CD14-positive monocyte (primary cell): Measurements from ENCODE around the gene ITGA5. TPM values are rescaled to one million over a fixed set of nuclear protein-coding genes. Genes with fewer than 3 reads are reported as not detected.
A peak's percentile ranks its signal among the peaks of the same experiment; 100 is the strongest.

Experiments used
- DNase-seq, 3 donors: peaks; one replicate each; pipeline ENCODE4 v3.0.0-alpha.2; 2011 to 2022
- H2AFZ ChIP-seq: 2 replicates; pipeline ENCODE4 v1.6.0; 2012; ENCODE audit warnings: mild to moderate bottlenecking, low read depth, low read length, inconsistent platforms; ENCODE audit not compliant: insufficient read depth, poor library complexity, severe bottlenecking
- H3K27ac ChIP-seq, 2 donors: 1 replicate in 1 of 2; 2 replicates in 1 of 2; pipeline ENCODE4 v1.5.1; 2012 to 2013; ENCODE audit warnings: low read length in 2 of 2, control low read depth in 1 of 2, inconsistent platforms in 1 of 2, low read depth in 1 of 2, mild to moderate bottlenecking in 1 of 2
- H3K27me3 ChIP-seq, 2 donors: one replicate each; pipeline versions ENCODE4 v1.6.0 to v1.6.1; 2011 to 2013; ENCODE audit warnings: low read length in 2 of 2; ENCODE audit not compliant: control insufficient read depth in 2 of 2, insufficient read depth in 2 of 2
- H3K36me3 ChIP-seq, 2 donors: replicated peaks in 1 of 2; 1 replicate in 1 of 2; 2 replicates in 1 of 2; pipeline versions ENCODE4 v1.5.1 to v1.6.1; 2012 to 2013; ENCODE audit warnings: low read length in 2 of 2, control low read depth in 1 of 2, inconsistent platforms in 1 of 2, mild to moderate bottlenecking in 1 of 2; ENCODE audit not compliant: insufficient read depth in 2 of 2, control insufficient read depth in 1 of 2
- H3K4me1 ChIP-seq, 2 donors: 1 replicate in 1 of 2; 2 replicates in 1 of 2; pipeline versions ENCODE4 v1.5.1 to v1.6.1; 2012 to 2013; ENCODE audit warnings: low read length in 2 of 2, control low read depth in 1 of 2, inconsistent platforms in 1 of 2, mild to moderate bottlenecking in 1 of 2, moderate library complexity in 1 of 2; ENCODE audit not compliant: insufficient read depth in 2 of 2, control insufficient read depth in 1 of 2
- H3K4me2 ChIP-seq: replicated peaks from 2 replicates; pipeline ENCODE3; 2012; ENCODE audit warnings: low read length, moderate library complexity, mild to moderate bottlenecking; ENCODE audit not compliant: poor library complexity, severe bottlenecking; ENCODE audit errors: extremely low read depth
- H3K4me3 ChIP-seq, 3 experiments: fragments of 200-600 bp in 1 of 3; sonication (generic) in 1 of 3; replicated peaks in 1 of 3; 1 replicate in 2 of 3; 2 replicates in 1 of 3; pipeline ENCODE4 v1.5.1; 2011 to 2013; ENCODE audit warnings: low read length in 3 of 3, mild to moderate bottlenecking in 3 of 3, control low read depth in 2 of 3, low read depth in 2 of 3, inconsistent platforms in 1 of 3, moderate library complexity in 1 of 3
- H3K79me2 ChIP-seq: 2 replicates; pipeline ENCODE4 v1.6.0; 2012; ENCODE audit warnings: mild to moderate bottlenecking, control low read depth, inconsistent platforms, low read length, moderate library complexity; ENCODE audit not compliant: insufficient read depth
- H3K9ac ChIP-seq: 2 replicates; pipeline ENCODE4 v1.6.0; 2017; ENCODE audit warnings: low read length, mild to moderate bottlenecking; ENCODE audit not compliant: insufficient read depth, poor library complexity, severe bottlenecking
- H3K9me3 ChIP-seq, 2 donors: replicated peaks in 1 of 2; 1 replicate in 1 of 2; 2 replicates in 1 of 2; pipeline versions ENCODE4 v1.5.1 to v1.6.1; 2012 to 2013; ENCODE audit warnings: low read length in 2 of 2, control low read depth in 1 of 2; ENCODE audit not compliant: control insufficient read depth in 1 of 2, insufficient read depth in 1 of 2
- H4K20me1 ChIP-seq: 2 replicates; pipeline ENCODE4 v1.6.0; 2012; ENCODE audit warnings: mild to moderate bottlenecking, low read length, control low read depth, moderate library complexity; ENCODE audit not compliant: insufficient read depth
- H3K27ac Mint-ChIP-seq, 7 donors: one replicate each; pipeline ENCODE4 v1.8.0; 2020; ENCODE audit warnings: mild to moderate bottlenecking in 7 of 7, mixed read lengths in 7 of 7, moderate library complexity in 6 of 7, inconsistent platforms in 2 of 7
- H3K27me3 Mint-ChIP-seq, 3 donors: one replicate each; pipeline ENCODE4 v1.8.0; 2021 to 2022; ENCODE audit warnings: low read depth in 3 of 3, mild to moderate bottlenecking in 3 of 3, mixed read lengths in 3 of 3, moderate library complexity in 3 of 3, inconsistent platforms in 1 of 3
- H3K36me3 Mint-ChIP-seq, 2 donors: one replicate each; pipeline ENCODE4 v1.8.0; 2020; ENCODE audit warnings: mixed read lengths in 2 of 2, inconsistent platforms in 1 of 2, mild to moderate bottlenecking in 1 of 2
- H3K4me1 Mint-ChIP-seq: one replicate; pipeline ENCODE4 v1.8.0; 2020; ENCODE audit warnings: mild to moderate bottlenecking, mixed read lengths
- H3K4me3 Mint-ChIP-seq, 2 donors: one replicate each; pipeline ENCODE4 v1.8.0; 2020; ENCODE audit warnings: mild to moderate bottlenecking in 2 of 2, mixed read lengths in 2 of 2, moderate library complexity in 1 of 2
- H3K9me3 Mint-ChIP-seq, 7 donors: one replicate each; pipeline ENCODE4 v1.8.0; 2020 to 2022; ENCODE audit warnings: mixed read lengths in 7 of 7, mild to moderate bottlenecking in 6 of 7, moderate library complexity in 6 of 7, inconsistent platforms in 2 of 7
- WGBS: methylation state at CpG from one replicate; pipeline ENCODE4 v1.1.5; 2013; ENCODE audit warnings: missing lambda C conversion rate; ENCODE audit not compliant: insufficient coverage; 5-methylcytosine and 5-hydroxymethylcytosine counted together
- intact Hi-C, 2 donors: fragments of 100-400 bp; cut with micrococcal nuclease; formaldehyde crosslinking; loops; one replicate each; pipeline versions ENCODE4 v1.15.0 to v1.15.1; 2023
- polyA plus RNA-seq, 3 donors: library from polyadenylated mRNA; depleted of rRNA in 1 of 3; unstranded in 2 of 3; stranded (reverse) in 1 of 3; fragments of 300-500 nt in 2 of 3; fragments of >200 nt in 1 of 3; fragmentation: Illumina TruSeq in 2 of 3; gene quantifications; 1 replicate in 2 of 3; 2 replicates in 1 of 3; pipeline ENCODE4 v1.2.3, GENCODE V29; 2012 to 2021
- TF ChIP-seq, protein P1 (sequence below): fragments of 200-600 bp; IDR thresholded peaks from one replicate; pipeline ENCODE4 v1.8.0; 2022; ENCODE audit warnings: antibody characterized with exemption, mild to moderate bottlenecking

The ITGA5 gene
- polyA plus RNA-seq, 3 donors, result 85.5 to 142 (median 99.4) TPM

DNA sequence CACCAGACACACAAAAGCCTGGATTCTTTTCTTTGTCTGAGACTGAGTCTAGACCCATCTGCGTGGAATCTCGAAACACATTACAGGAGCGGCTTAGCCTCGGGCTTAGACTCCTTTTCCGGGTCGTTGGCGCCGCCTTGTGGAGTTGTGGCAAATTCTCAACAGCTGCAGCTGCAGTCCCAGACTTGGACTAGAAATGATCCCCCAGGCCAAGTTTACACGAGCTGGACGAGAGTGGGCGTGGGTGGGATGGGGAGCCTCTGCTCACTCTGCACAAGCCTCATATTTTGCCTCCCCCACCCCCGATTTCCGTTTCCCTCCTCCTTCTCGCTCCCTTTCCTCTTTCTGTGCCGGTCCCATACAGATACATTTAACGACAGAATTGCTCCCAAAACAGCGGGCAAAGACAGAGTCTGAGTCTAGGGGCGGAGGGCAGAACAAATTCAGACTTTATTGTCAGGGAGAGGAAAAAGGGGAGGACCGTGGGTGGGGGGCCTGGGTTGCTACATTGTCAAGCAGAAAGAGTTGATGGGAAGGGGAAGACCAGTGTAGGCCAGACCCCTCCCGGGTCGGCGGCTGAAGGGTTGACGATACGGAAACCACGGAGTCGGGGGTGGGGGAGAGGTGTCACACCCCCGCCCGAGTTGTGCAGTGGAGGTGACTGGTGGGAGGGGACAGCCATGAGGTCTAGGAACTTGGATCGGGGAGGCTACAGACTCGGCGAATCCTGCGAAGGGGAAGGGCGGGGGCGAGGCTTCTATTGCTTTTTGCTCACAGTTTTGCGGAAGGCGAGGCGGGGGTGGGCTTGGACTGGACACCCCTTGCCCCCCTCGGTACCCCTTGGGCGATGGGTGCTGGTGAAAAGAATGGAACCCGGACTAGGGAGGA is 50.1 kb downstream of the ITGA5 start:
- H3K36me3 Mint-ChIP-seq, result peaks cover 37 to 46% of the 10 kb centered on the region in 2 donors

More for the DNA sequence above, 50.1 kb downstream of the ITGA5 start:
- Histone ChIP-seq H3K27me3 (no peaks in the 10 kb centered on the region), H3K9ac (peak overlapping the region; percentile 39), H3K4me2 (peak overlapping the region; percentile 75), H2AFZ (no peak overlapping the region), H3K36me3 (peaks cover 40 to 48% of the 10 kb centered on the region in 2 donors), H3K9me3 (no peaks in the 10 kb centered on the region), H3K4me3 (peak overlapping the region in 2 of 3 experiments; percentile 5 to 66), H3K4me1 (peaks cover 57 to 72% of the 10 kb centered on the region in 2 donors), H4K20me1 (peaks cover 53% of the 10 kb centered on the region), H3K79me2 (peaks cover 3% of the 10 kb centered on the region), H3K27ac (peak overlapping the region; percentile 42 to 76)
- intact Hi-C loops, result loop anchor here (2.0 to 5.0 kb wide), 3 partner anchors 42 to 74 kb away; partner anchors contain the start of gene COPZ1 (in 1 of the 2)
- Mint-ChIP-seq H3K4me3 (peak overlapping the region; percentile 64 to 80), H3K27ac (peak overlapping the region; percentile 76 to 93 (median 86)), H3K27me3 (peaks cover 0 to 2% (median 2%) of the 10 kb centered on the region in 3 donors), H3K4me1 (peaks cover 72% of the 10 kb centered on the region), H3K9me3 (peaks cover 0 to 2% (median 0%) of the 10 kb centered on the region in 7 donors)
- DNase-seq, result peak; percentile 81 to 89 (median 83)
- TF ChIP-seq, protein P1, sequence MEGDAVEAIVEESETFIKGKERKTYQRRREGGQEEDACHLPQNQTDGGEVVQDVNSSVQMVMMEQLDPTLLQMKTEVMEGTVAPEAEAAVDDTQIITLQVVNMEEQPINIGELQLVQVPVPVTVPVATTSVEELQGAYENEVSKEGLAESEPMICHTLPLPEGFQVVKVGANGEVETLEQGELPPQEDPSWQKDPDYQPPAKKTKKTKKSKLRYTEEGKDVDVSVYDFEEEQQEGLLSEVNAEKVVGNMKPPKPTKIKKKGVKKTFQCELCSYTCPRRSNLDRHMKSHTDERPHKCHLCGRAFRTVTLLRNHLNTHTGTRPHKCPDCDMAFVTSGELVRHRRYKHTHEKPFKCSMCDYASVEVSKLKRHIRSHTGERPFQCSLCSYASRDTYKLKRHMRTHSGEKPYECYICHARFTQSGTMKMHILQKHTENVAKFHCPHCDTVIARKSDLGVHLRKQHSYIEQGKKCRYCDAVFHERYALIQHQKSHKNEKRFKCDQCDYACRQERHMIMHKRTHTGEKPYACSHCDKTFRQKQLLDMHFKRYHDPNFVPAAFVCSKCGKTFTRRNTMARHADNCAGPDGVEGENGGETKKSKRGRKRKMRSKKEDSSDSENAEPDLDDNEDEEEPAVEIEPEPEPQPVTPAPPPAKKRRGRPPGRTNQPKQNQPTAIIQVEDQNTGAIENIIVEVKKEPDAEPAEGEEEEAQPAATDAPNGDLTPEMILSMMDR, result peak; percentile 81
- WGBS, result 41% methylated on average over 28 of the region's 40 CpGs
